RWPE1 (cell line): Measurements from ENCODE around the gene ASXL2.

ENCODE experiments used
- CTCF ChIA-PET: fragments of 350-600 bp; sonication (Branson Sonifier 250); formaldehyde crosslinking; extraction: SDS; loops from one replicate; lab custom pipeline; 2021; lab: Yijun Ruan, JAX
- POLR2A ChIA-PET: fragments of 400-600 bp; formaldehyde crosslinking; extraction: SDS; loops from one replicate; lab custom pipeline; 2020; ENCODE audit warnings: antibody characterized with exemption; ENCODE audit not compliant: low non-redundant PET; lab: Yijun Ruan, JAX
- DNase-seq: peaks from one replicate; pipeline ENCODE4 v3.0.0; 2012; ENCODE audit warnings: low spot score
- H3K27ac ChIP-seq: fragments of 450-650 bp; 2 replicates; pipeline ENCODE4 v1.5.1; 2017
- CTCF ChIP-seq: fragments of 450-650 bp; conservative IDR thresholded peaks from 2 replicates; pipeline ENCODE4 v1.5.1; 2017; ENCODE audit warnings: low read depth, mild to moderate bottlenecking

ASXL2 gene

GRCh38 chr2:25895610-25896009 is 17.3 kb upstream of the ASXL2 start:
- no peak for TF ChIP-seq CTCF
- CTCF ChIA-PET, result interaction anchor here (0.7 kb wide), 1 partner anchor 113 kb away, joined by 5 read pairs; no protein-coding TSS in a partner anchor

GRCh38 chr2:25895018-25895417 is 16.7 kb upstream of the ASXL2 start:
- ChIA-PET CTCF (interaction anchor here (0.7 kb wide), 1 partner anchor 113 kb away, joined by 5 read pairs; no protein-coding TSS in a partner anchor), POLR2A (no interaction called here)
- H3K27ac ChIP-seq, result no peak overlapping the region
- DNase-seq, result no peak
- TF ChIP-seq CTCF, result no peak

More at GRCh38 chr2:25895610-25896009, 17.3 kb upstream of the ASXL2 start:
- no peak for DNase-seq
- POLR2A ChIA-PET, result no interaction called here
- no peak overlapping the region for H3K27ac ChIP-seq

- ChIA-PET POLR2A (no interaction called here), CTCF (no interaction called here)
- H3K27ac ChIP-seq, result no peak overlapping the region
- TF ChIP-seq CTCF, result no peak
- no peak for DNase-seq
These were observed 16.0 kb upstream of the ASXL2 start for GRCh38 chr2:25894135-25894830.

GRCh38 chr2:25891672-25892071 is 13.4 kb upstream of the ASXL2 start:
- no peak overlapping the region for H3K27ac ChIP-seq
- DNase-seq, result no peak
- ChIA-PET CTCF (no interaction called here), POLR2A (no interaction called here)
- no peak for TF ChIP-seq CTCF

- TF ChIP-seq CTCF, result no peak
- ChIA-PET CTCF (no interaction called here), POLR2A (no interaction called here)
- DNase-seq, result no peak
- H3K27ac ChIP-seq, result no peak overlapping the region
These were observed 9.4 kb upstream of the ASXL2 start for GRCh38 chr2:25887624-25888242.

GRCh38 chr2:25885933-25886332 is 7.6 kb upstream of the ASXL2 start:
- TF ChIP-seq CTCF, result no peak
- peak; percentile 38 for DNase-seq
- no peak overlapping the region for H3K27ac ChIP-seq
- ChIA-PET POLR2A (no interaction called here), CTCF (no interaction called here)
